Ascending aorta (tissue), 2 donors: ENCODE data around the gene DIP2C. TPM values are rescaled to one million over a fixed set of nuclear protein-coding genes. Genes with fewer than 3 reads are reported as not detected.

ENCODE experiments used
- DNase-seq, 2 donors: peaks; one replicate each; pipeline ENCODE4 v3.0.0-alpha.2; 2019; ENCODE audit warnings: low spot score in 2 of 2
- H3K27ac ChIP-seq, 2 donors: fragments of 200-600 bp; sonication (generic); one replicate each; pipeline ENCODE4 v1.5.1; 2016 to 2017; ENCODE audit warnings: mild to moderate bottlenecking in 1 of 2
- H3K27me3 ChIP-seq: fragments of 200-600 bp; sonication (generic); one replicate; pipeline ENCODE4 v1.5.1; 2017
- H3K36me3 ChIP-seq, 2 donors: fragments of 200-600 bp; sonication (generic); one replicate each; pipeline ENCODE4 v1.5.1; 2016
- H3K4me1 ChIP-seq, 2 donors: fragments of 200-600 bp; sonication (generic); one replicate each; pipeline ENCODE4 v1.5.1; 2016 to 2017; ENCODE audit warnings: mild to moderate bottlenecking in 1 of 2
- H3K4me3 ChIP-seq, 2 donors: fragments of 200-600 bp; sonication (generic); one replicate each; pipeline ENCODE4 v1.5.1; 2016 to 2017; ENCODE audit warnings: mild to moderate bottlenecking in 1 of 2
- H3K9me3 ChIP-seq, 2 donors: fragments of 200-600 bp; sonication (generic); one replicate each; pipeline ENCODE4 v1.5.1; 2016
- intact Hi-C: fragments of 100-400 bp; cut with DNase I; formaldehyde crosslinking; loops from one replicate; pipeline ENCODE4 v1.15.1; 2023
- total RNA-seq: library from RNA; depleted of rRNA; stranded (reverse); fragments of >200 nt; gene quantifications from one replicate; pipeline ENCODE4 v1.1.0, GENCODE V29; 2016
- TF ChIP-seq, protein P1 (sequence below), 3 experiments: fragments of 200-600 bp in 2 of 3; fragments of 450-650 bp in 1 of 3; sonication (generic) in 2 of 3; IDR thresholded peaks; one replicate each; pipeline ENCODE4 v1.5.1; 2016 to 2019; ENCODE audit warnings: antibody characterized with exemption in 3 of 3, mild to moderate bottlenecking in 1 of 3, moderate library complexity in 1 of 3

Gene DIP2C
- total RNA-seq, 1 donor from 2014 or later: 14.7 TPM

DNA sequence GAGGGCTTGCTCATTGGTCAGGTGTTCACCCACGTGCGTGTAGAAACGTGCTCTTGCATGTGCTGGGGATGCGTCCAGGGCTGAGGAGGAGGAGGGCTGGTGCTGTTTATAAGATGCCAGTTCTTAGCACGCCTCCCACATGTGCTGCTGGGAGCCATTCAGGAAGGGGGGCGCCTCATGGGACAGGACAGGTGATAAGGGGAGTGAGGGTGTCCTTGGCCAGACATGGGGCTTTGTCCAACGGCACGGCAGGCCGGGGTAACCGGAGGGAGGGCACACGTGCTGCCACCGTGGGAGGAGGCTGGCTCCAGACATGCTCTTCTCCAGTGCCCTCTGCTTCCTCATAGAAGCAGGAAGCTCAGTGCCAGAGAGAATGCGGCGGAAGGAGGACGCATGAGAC, 404.3 kb downstream of the DIP2C start:
- H3K36me3 ChIP-seq: peaks cover 23 to 66% of the 10 kb centered on the region in 2 donors
- intact Hi-C loops: no loop called here
- DNase-seq: no peak
- no peak overlapping the region for H3K27ac ChIP-seq
- TF ChIP-seq, protein P1, sequence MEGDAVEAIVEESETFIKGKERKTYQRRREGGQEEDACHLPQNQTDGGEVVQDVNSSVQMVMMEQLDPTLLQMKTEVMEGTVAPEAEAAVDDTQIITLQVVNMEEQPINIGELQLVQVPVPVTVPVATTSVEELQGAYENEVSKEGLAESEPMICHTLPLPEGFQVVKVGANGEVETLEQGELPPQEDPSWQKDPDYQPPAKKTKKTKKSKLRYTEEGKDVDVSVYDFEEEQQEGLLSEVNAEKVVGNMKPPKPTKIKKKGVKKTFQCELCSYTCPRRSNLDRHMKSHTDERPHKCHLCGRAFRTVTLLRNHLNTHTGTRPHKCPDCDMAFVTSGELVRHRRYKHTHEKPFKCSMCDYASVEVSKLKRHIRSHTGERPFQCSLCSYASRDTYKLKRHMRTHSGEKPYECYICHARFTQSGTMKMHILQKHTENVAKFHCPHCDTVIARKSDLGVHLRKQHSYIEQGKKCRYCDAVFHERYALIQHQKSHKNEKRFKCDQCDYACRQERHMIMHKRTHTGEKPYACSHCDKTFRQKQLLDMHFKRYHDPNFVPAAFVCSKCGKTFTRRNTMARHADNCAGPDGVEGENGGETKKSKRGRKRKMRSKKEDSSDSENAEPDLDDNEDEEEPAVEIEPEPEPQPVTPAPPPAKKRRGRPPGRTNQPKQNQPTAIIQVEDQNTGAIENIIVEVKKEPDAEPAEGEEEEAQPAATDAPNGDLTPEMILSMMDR (IDR thresholded peaks at IDR 0.05): no peak
- H3K27me3 ChIP-seq: no peaks in the 10 kb centered on the region
- no peaks in the 10 kb centered on the region for H3K4me1 ChIP-seq
- H3K9me3 ChIP-seq: no peaks in the 10 kb centered on the region
- H3K4me3 ChIP-seq: no peak overlapping the region

DNA sequence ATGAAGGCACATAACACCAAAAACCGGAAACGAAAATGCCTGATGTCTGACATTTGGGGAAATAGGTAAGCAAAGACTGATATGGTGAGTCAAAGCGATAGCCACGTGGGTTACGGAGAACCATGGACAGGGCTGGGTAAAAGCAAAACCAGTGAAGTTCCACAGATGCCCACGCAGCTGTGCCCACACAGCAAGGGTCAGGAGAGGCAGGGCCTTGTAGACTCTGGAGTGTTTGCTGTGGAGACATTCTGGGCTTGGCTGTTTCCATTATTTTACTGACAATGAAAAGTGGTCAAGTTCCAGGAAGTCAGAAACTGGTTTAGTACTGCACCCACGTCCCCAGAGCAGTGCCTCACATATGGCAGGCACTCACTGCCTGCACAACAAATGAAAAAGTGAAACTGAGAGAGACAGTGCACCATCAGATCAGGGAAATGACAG, 405.5 kb downstream of the DIP2C start:
- no peak overlapping the region for H3K27ac ChIP-seq
- H3K27me3 ChIP-seq: no peaks in the 10 kb centered on the region
- H3K4me1 ChIP-seq: no peaks in the 10 kb centered on the region
- no peak for DNase-seq
- peaks cover 27 to 76% of the 10 kb centered on the region in 2 donors for H3K36me3 ChIP-seq
- TF ChIP-seq, protein P1 (IDR thresholded peaks at IDR 0.05): no peak
- H3K4me3 ChIP-seq: no peak overlapping the region
- no peaks in the 10 kb centered on the region for H3K9me3 ChIP-seq
- intact Hi-C loops: no loop called here

DNA sequence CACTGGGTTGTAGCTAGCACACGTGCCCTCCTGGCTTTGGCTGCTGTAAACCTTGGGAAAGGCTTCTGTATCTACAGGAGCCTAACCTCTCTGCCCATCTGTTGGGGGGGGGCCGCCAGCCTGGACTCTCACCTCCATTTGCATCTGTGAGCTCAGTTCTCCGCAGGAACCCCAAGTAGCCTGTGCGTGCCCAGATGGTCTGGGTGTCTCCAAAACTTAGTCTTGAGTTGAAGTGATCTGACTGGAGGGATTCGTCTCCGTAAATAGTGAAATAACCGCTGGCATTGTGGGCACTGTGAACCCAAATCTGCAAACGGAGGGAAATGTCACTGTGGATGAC, 406.4 kb downstream of the DIP2C start:
- peaks cover 30 to 80% of the 10 kb centered on the region in 2 donors for H3K36me3 ChIP-seq
- TF ChIP-seq, protein P1 (IDR thresholded peaks at IDR 0.05): no peak
- no peaks in the 10 kb centered on the region for H3K27me3 ChIP-seq
- intact Hi-C loops: no loop called here
- no peak for DNase-seq
- H3K4me1 ChIP-seq: no peaks in the 10 kb centered on the region
- H3K9me3 ChIP-seq: no peaks in the 10 kb centered on the region
- H3K4me3 ChIP-seq: no peak overlapping the region
- no peak overlapping the region for H3K27ac ChIP-seq

DNA sequence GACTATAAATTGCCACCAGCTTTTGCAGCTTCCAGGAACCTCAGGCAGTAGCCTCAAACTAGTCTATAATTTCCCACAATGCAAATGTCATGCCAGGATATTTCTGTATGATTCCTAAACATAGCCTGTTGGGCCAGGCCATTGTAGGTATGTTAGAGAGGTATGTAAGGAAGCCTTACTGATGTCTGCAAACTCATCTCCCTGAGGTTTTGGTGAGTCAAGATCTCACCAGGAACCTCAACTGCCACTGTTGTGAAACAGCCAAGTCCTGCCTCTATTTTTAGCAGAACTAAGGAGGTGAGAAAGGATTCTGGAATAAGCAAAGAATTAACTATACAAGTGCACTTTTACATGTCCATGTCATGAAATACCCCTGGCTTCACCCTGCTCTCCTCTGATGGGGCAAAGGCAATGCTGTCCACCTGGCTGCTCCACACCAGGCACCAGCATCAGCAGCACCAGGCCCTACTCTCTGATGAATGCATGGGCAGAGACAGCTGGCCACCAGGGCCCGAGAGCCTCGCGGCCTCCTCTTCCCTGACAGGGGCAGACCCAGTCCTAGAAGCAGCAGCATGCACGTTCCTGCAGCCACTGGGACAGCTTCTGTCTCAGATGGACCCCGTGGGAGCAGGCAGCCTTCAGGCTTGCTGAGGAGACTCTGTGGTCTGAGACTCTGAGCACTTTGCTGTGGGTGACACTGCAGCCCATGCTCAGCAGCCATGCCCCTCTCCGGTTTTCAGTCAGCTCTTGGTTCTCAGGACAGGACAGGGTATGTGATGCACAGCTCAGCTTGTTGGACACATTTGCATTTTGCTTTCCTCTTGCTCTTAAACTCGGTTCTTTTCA, 407.0 kb downstream of the DIP2C start:
- TF ChIP-seq, protein P1 (IDR thresholded peaks at IDR 0.05): no peak
- Histone ChIP-seq H3K4me1 (no peaks in the 10 kb centered on the region), H3K4me3 (no peak overlapping the region), H3K27ac (no peak overlapping the region), H3K27me3 (no peaks in the 10 kb centered on the region), H3K9me3 (no peaks in the 10 kb centered on the region), H3K36me3 (peaks cover 30 to 82% of the 10 kb centered on the region in 2 donors)
- intact Hi-C loops: no loop called here
- DNase-seq: no peak

DNA sequence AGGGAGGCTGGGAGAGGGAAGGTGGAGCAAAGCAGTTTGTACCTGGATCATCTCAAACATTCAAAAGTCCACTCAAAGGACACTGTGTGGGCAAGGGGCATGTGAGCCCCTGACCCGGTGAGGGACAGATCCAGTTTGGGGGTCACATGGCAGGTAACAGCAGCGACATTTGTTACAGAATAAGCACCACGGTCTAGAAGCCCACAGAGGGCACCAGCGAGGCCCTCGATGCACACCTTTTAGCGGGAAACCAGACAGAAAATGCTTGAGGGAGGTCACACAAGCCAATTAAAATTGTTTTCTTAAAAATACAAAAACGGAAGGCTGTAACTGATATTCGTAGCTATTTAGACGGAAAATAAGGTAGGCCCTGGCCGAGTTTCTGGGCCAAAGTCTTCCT, 409.8 kb downstream of the DIP2C start:
- TF ChIP-seq, protein P1 (IDR thresholded peaks at IDR 0.05): no peak
- no peaks in the 10 kb centered on the region for H3K27me3 ChIP-seq
- H3K36me3 ChIP-seq: peaks cover 26 to 92% of the 10 kb centered on the region in 2 donors
- H3K4me1 ChIP-seq: no peaks in the 10 kb centered on the region
- intact Hi-C loops: no loop called here
- no peaks in the 10 kb centered on the region for H3K9me3 ChIP-seq
- H3K27ac ChIP-seq: no peak overlapping the region
- H3K4me3 ChIP-seq: no peak overlapping the region
- DNase-seq: no peak
